ENCODE measurements around the gene FABP1. TPM values are rescaled to one million over a fixed set of nuclear protein-coding genes. Genes with fewer than 3 reads are reported as not detected.

Gene FABP1
- total RNA-seq, 1 experiment from 2014 or later, result not detected

- in situ Hi-C loops (cut with HindIII; ENCODE audit: low sequenced_read_pairs), result no loop called here
- no peak for DNase-seq (ENCODE audit: low spot score)
These were observed 11.9 kb upstream of the FABP1 start for GRCh38 chr2:88139804-88140203.

GRCh38 chr2:88139203-88139702, 11.4 kb upstream of the FABP1 start:
- in situ Hi-C loops (cut with HindIII; ENCODE audit: low sequenced_read_pairs), result no loop called here
- no peak for DNase-seq (ENCODE audit: low spot score)

GRCh38 chr2:88137833-88138232, 10.0 kb upstream of the FABP1 start:
- DNase-seq (ENCODE audit: low spot score), result no peak
- in situ Hi-C loops (cut with HindIII; ENCODE audit: low sequenced_read_pairs), result no loop called here

- DNase-seq (ENCODE audit: low spot score), result no peak
- in situ Hi-C loops (cut with HindIII; ENCODE audit: low sequenced_read_pairs), result no loop called here
These were observed 9.0 kb upstream of the FABP1 start for GRCh38 chr2:88136817-88137216.

GRCh38 chr2:88133875-88134274, 6.0 kb upstream of the FABP1 start:
- in situ Hi-C loops (cut with HindIII; ENCODE audit: low sequenced_read_pairs), result no loop called here
- DNase-seq (ENCODE audit: low spot score), result no peak

- in situ Hi-C loops (cut with HindIII; ENCODE audit: low sequenced_read_pairs), result no loop called here
- DNase-seq (ENCODE audit: low spot score), result no peak
These were observed 4.1 kb upstream of the FABP1 start for GRCh38 chr2:88131999-88132368.

- DNase-seq (ENCODE audit: low spot score), result no peak
- in situ Hi-C loops (cut with HindIII; ENCODE audit: low sequenced_read_pairs), result no loop called here
These were observed 3.5 kb upstream of the FABP1 start for GRCh38 chr2:88131201-88131998.

GRCh38 chr2:88129313-88129959, 1.6 kb upstream of the FABP1 start:
- in situ Hi-C loops (cut with HindIII; ENCODE audit: low sequenced_read_pairs), result no loop called here
- no peak for DNase-seq (ENCODE audit: low spot score)

GRCh38 chr2:88128654-88129312, 921 bp upstream of the FABP1 start:
- in situ Hi-C loops (cut with HindIII; ENCODE audit: low sequenced_read_pairs), result no loop called here

GRCh38 chr2:88127638-88127887, 299 bp downstream of the FABP1 start:
- in situ Hi-C loops (cut with HindIII; ENCODE audit: low sequenced_read_pairs), result no loop called here
- DNase-seq (ENCODE audit: low spot score), result no peak

More at GRCh38 chr2:88128654-88129312, 921 bp upstream of the FABP1 start:
- no peak for DNase-seq (ENCODE audit: low spot score)

- no peak for DNase-seq (ENCODE audit: low spot score)
These were observed 857 bp downstream of the FABP1 start for GRCh38 chr2:88126772-88127637.

GRCh38 chr2:88125924-88126771, 1.7 kb downstream of the FABP1 start:
- in situ Hi-C loops (cut with HindIII; ENCODE audit: low sequenced_read_pairs), result no loop called here
- DNase-seq (ENCODE audit: low spot score), result no peak

More at GRCh38 chr2:88126772-88127637, 857 bp downstream of the FABP1 start:
- in situ Hi-C loops (cut with HindIII; ENCODE audit: low sequenced_read_pairs), result no loop called here

GRCh38 chr2:88125344-88125923, 2.4 kb downstream of the FABP1 start:
- in situ Hi-C loops (cut with HindIII; ENCODE audit: low sequenced_read_pairs), result no loop called here
- DNase-seq (ENCODE audit: low spot score), result no peak

- in situ Hi-C loops (cut with HindIII; ENCODE audit: low sequenced_read_pairs), result no loop called here
- no peak for DNase-seq (ENCODE audit: low spot score)
These were observed 3.6 kb downstream of the FABP1 start for GRCh38 chr2:88123975-88124917.

- in situ Hi-C loops (cut with HindIII; ENCODE audit: low sequenced_read_pairs), result no loop called here
- DNase-seq (ENCODE audit: low spot score), result no peak
These were observed 4.5 kb downstream of the FABP1 start for GRCh38 chr2:88123164-88123974.

- in situ Hi-C loops (cut with HindIII; ENCODE audit: low sequenced_read_pairs), result no loop called here
- no peak for DNase-seq (ENCODE audit: low spot score)
These were observed 5.5 kb downstream of the FABP1 start for GRCh38 chr2:88122141-88122884.

Data from G401 (cell line).